Measurements from ENCODE around the gene COQ10A. TPM values are rescaled to one million over a fixed set of nuclear protein-coding genes. Genes with fewer than 3 reads are reported as not detected.
A peak's percentile ranks its signal among the peaks of the same experiment; 100 is the strongest.

COQ10A gene
- total and polyA plus RNA-seq, 2 of the 13 experiments (the other 11 are each of a cell fraction or from before 2014, with no cell fraction given), result 21.0 to 37.3 TPM

DNA sequence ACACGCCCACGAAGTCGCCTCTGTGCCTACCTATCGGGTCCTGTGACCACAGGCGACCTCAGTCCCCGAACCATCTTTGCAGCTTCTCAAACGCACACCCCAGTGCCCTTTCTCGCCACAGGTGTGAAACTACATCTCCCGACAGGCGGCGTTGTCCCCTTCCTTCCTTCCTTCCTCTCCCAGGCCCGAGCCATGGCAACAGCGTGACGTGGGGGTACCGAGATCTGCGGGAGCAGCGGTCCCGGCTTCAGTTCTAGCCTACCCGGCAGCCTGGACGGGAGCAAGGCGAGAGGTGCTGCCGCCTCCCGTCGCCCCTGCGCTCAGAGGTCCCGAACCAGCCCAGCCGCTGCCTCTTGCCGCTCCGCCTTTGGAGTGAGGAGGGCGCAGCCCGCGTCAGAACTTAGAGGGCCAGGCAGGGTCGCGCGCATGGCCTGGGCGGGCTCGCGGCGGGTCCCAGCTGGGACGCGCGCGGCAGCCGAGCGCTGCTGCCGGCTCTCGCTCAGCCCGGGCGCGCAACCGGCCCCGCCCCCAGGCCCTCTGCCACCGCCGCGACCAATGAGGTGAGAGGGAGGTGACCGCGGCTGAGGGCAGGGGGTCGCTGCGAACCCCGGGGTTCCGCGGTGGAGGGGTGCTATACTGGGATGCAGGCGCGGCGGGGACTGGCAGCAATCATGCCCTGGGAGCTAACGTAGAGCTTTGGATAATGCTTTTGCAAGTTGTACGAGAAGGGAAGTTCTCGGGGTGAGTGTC lies at the start of gene COQ10A (continued):
- TF ChIP-seq, protein P1, sequence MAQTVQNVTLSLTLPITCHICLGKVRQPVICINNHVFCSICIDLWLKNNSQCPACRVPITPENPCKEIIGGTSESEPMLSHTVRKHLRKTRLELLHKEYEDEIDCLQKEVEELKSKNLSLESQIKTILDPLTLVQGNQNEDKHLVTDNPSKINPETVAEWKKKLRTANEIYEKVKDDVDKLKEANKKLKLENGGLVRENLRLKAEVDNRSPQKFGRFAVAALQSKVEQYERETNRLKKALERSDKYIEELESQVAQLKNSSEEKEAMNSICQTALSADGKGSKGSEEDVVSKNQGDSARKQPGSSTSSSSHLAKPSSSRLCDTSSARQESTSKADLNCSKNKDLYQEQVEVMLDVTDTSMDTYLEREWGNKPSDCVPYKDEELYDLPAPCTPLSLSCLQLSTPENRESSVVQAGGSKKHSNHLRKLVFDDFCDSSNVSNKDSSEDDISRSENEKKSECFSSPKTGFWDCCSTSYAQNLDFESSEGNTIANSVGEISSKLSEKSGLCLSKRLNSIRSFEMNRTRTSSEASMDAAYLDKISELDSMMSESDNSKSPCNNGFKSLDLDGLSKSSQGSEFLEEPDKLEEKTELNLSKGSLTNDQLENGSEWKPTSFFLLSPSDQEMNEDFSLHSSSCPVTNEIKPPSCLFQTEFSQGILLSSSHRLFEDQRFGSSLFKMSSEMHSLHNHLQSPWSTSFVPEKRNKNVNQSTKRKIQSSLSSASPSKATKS (CRISPR knock-in tag; IDR thresholded peaks at IDR 0.05), result no peak
- TF ChIP-seq ZNF138 (CRISPR knock-in tag; IDR thresholded peaks at IDR 0.05; ENCODE audit: low read depth) (no peak), MXD4 (CRISPR knock-in tag; IDR thresholded peaks at IDR 0.05) (peak; percentile 90), HNRNPL (IDR thresholded peaks at IDR 0.05; ENCODE audit: low read depth, low read length) (no peak), KDM5A (IDR thresholded peaks at IDR 0.05; ENCODE audit: borderline replicate concordance, low read length) (peak; percentile 61; the same call in 1 of the 2 replicates), ZNF224 (CRISPR knock-in tag; IDR thresholded peaks at IDR 0.05) (no peak), ZMYM4 (CRISPR knock-in tag; IDR thresholded peaks at IDR 0.05) (peak; percentile 61), ZNF619 (CRISPR knock-in tag; IDR thresholded peaks at IDR 0.05) (peak; percentile 93), SRSF9 (IDR thresholded peaks at IDR 0.05; ENCODE audit: borderline replicate concordance, insufficient read depth, low read depth, low read length, poor library complexity, severe bottlenecking) (no peak), JARID2 (CRISPR knock-in tag; IDR thresholded peaks at IDR 0.05; ENCODE audit: insufficient replicate concordance) (no peak), GABPB1 (CRISPR knock-in tag; IDR thresholded peaks at IDR 0.05) (peak; percentile 93), U2AF1 (optimal IDR thresholded peaks at IDR 0.05; ENCODE audit: low read depth, low read length) (no peak), ZMYM2 (CRISPR knock-in tag; IDR thresholded peaks at IDR 0.05) (no peak), MED1 (CRISPR knock-in tag; IDR thresholded peaks at IDR 0.05) (peak; percentile 37), NAIF1 (CRISPR knock-in tag; IDR thresholded peaks at IDR 0.05; ENCODE audit: borderline replicate concordance) (no peak), TOE1 (CRISPR knock-in tag; IDR thresholded peaks at IDR 0.05) (no peak), HOXD1 (CRISPR knock-in tag; IDR thresholded peaks at IDR 0.05) (no peak), NFIC (IDR thresholded peaks at IDR 0.05; ENCODE audit: low read length) (no peak), CHCHD3 (CRISPR knock-in tag; IDR thresholded peaks at IDR 0.05) (no peak), ZNF768 (CRISPR knock-in tag; IDR thresholded peaks at IDR 0.05) (peak; percentile 82), PCBP1 (IDR thresholded peaks at IDR 0.05; ENCODE audit: borderline replicate concordance, low read depth, low read length) (no peak)
- TF ChIP-seq, protein P2, sequence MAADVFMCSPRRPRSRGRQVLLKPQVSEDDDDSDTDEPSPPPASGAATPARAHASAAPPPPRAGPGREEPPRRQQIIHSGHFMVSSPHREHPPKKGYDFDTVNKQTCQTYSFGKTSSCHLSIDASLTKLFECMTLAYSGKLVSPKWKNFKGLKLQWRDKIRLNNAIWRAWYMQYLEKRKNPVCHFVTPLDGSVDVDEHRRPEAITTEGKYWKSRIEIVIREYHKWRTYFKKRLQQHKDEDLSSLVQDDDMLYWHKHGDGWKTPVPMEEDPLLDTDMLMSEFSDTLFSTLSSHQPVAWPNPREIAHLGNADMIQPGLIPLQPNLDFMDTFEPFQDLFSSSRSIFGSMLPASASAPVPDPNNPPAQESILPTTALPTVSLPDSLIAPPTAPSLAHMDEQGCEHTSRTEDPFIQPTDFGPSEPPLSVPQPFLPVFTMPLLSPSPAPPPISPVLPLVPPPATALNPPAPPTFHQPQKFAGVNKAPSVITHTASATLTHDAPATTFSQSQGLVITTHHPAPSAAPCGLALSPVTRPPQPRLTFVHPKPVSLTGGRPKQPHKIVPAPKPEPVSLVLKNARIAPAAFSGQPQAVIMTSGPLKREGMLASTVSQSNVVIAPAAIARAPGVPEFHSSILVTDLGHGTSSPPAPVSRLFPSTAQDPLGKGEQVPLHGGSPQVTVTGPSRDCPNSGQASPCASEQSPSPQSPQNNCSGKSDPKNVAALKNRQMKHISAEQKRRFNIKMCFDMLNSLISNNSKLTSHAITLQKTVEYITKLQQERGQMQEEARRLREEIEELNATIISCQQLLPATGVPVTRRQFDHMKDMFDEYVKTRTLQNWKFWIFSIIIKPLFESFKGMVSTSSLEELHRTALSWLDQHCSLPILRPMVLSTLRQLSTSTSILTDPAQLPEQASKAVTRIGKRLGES (CRISPR knock-in tag; IDR thresholded peaks at IDR 0.05; ENCODE audit: borderline replicate concordance), result no peak

All from HepG2 (cell line).